Measurements from ENCODE around the gene FSHR.

Gene FSHR

DNA sequence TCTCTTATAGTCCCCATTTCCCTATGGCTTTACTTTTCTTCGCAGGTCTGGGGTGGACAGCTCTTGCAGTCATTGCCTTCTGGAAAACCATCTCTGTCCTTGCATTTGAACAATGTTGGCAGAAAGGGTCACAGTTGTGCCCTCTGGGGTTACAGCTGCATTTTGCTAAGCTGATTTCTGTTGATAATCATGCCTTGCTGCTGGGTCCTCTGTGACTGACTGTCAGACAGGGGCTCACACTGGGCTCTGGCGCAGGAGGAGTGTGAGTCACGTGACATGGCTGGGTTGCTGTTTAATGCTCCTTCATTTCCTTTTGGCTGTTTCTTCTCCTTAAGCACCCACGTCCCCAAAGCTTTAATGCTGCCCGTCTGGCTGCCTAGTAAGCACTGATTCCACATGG lies 202.2 kb downstream of the FSHR start:
- TF ChIP-seq POLR2AphosphoS5 (IDR thresholded peaks at IDR 0.05; ENCODE audit: low read depth) (no peak), GABPA (IDR thresholded peaks at IDR 0.05; ENCODE audit: low read depth) (no peak), SPI1 (IDR thresholded peaks at IDR 0.05; ENCODE audit: borderline replicate concordance, low read depth) (no peak), REST (IDR thresholded peaks at IDR 0.05; ENCODE audit: insufficient replicate concordance, low read depth) (no peak)
- TF ChIP-seq, protein P1, sequence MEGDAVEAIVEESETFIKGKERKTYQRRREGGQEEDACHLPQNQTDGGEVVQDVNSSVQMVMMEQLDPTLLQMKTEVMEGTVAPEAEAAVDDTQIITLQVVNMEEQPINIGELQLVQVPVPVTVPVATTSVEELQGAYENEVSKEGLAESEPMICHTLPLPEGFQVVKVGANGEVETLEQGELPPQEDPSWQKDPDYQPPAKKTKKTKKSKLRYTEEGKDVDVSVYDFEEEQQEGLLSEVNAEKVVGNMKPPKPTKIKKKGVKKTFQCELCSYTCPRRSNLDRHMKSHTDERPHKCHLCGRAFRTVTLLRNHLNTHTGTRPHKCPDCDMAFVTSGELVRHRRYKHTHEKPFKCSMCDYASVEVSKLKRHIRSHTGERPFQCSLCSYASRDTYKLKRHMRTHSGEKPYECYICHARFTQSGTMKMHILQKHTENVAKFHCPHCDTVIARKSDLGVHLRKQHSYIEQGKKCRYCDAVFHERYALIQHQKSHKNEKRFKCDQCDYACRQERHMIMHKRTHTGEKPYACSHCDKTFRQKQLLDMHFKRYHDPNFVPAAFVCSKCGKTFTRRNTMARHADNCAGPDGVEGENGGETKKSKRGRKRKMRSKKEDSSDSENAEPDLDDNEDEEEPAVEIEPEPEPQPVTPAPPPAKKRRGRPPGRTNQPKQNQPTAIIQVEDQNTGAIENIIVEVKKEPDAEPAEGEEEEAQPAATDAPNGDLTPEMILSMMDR (IDR thresholded peaks at IDR 0.05; ENCODE audit: insufficient read depth, low read length): no peak
- Histone ChIP-seq H3K27me3 (ENCODE audit: insufficient read depth, poor library complexity, severe bottlenecking) (no peaks in the 10 kb centered on the region), H3K4me3 (replicated peaks; ENCODE audit: insufficient read depth, low read length) (no peak overlapping the region), H3K27ac (replicated peaks) (no peak overlapping the region)
- DNase-seq (ENCODE audit: low read depth in 1 of 2, low spot score in 1 of 2): no peak

GRCh38 chr2:48948400-48949125 lies 205.8 kb downstream of the FSHR start:
- Histone ChIP-seq H3K27me3 (ENCODE audit: insufficient read depth, poor library complexity, severe bottlenecking) (peaks cover 9% of the 10 kb centered on the region), H3K4me3 (replicated peaks; ENCODE audit: insufficient read depth, low read length) (no peak overlapping the region), H3K27ac (replicated peaks) (no peak overlapping the region)
- no peak for DNase-seq (ENCODE audit: low read depth in 1 of 2, low spot score in 1 of 2)
- TF ChIP-seq POLR2AphosphoS5 (IDR thresholded peaks at IDR 0.05; ENCODE audit: low read depth) (no peak), REST (IDR thresholded peaks at IDR 0.05; ENCODE audit: insufficient replicate concordance, low read depth) (no peak), SPI1 (IDR thresholded peaks at IDR 0.05; ENCODE audit: borderline replicate concordance, low read depth) (no peak), GABPA (IDR thresholded peaks at IDR 0.05; ENCODE audit: low read depth) (no peak)
- TF ChIP-seq, protein P1 (IDR thresholded peaks at IDR 0.05; ENCODE audit: insufficient read depth, low read length): no peak

DNA sequence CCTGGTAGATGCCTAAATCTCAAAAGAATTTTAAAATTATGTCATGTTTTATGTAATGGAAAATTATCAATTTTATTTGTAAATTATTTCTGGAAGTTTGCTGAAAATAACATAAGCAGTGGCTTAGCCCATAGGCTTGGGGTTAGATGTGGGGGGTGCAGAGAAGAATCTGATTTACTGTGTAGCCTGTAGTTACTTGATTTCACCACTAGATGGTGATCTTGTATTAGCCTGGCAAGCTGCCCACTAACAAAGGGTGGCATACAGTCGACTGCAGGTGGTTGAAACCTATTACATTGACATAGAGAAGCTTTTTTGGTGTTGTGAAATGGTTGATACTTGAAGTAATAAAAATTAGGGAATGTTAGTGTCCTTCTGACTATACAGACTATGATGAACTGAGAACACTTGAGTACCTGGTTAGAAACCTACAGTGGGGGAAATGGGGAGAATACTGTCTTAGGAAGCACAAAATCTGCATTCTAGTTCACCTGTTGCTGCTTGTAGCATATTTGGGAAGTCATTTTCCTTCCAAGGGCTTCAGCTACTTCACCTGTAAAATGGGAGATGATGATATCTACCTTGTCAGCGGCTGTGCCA lies 207.8 kb downstream of the FSHR start:
- H3K27me3 ChIP-seq (ENCODE audit: insufficient read depth, poor library complexity, severe bottlenecking): peaks cover 9% of the 10 kb centered on the region
- H3K27ac ChIP-seq (replicated peaks): no peak overlapping the region
- no peak overlapping the region for H3K4me3 ChIP-seq (replicated peaks; ENCODE audit: insufficient read depth, low read length)
- peak; percentile 50 to 54 for DNase-seq (ENCODE audit: low read depth in 1 of 2, low spot score in 1 of 2)
- no peak for TF ChIP-seq POLR2AphosphoS5 (IDR thresholded peaks at IDR 0.05; ENCODE audit: low read depth)
- TF ChIP-seq, protein P1 (IDR thresholded peaks at IDR 0.05; ENCODE audit: insufficient read depth, low read length): peak; percentile 74

All from HL-60 (cell line).